HG02970 (cell line): ENCODE results near the gene EML3.
"Not testable (repeated sequence)": the region's sequence is repeated elsewhere in the genome, so short reads cannot be mapped to it uniquely, and the experiment has no call there.

Source experiments
- ATAC-seq: cut with Tn5 transposase; IDR thresholded peaks from one replicate; pipeline ENCODE4 v1.9.1; 2021; ENCODE audit warnings: mild to moderate bottlenecking, moderate library complexity, moderate number of reproducible peaks; ENCODE audit not compliant: unreplicated experiment, low FRiP score

EML3 gene

GRCh38 chr11:62601122-62601371, 11.5 kb downstream of the EML3 start:
- no peak for ATAC-seq

DNA sequence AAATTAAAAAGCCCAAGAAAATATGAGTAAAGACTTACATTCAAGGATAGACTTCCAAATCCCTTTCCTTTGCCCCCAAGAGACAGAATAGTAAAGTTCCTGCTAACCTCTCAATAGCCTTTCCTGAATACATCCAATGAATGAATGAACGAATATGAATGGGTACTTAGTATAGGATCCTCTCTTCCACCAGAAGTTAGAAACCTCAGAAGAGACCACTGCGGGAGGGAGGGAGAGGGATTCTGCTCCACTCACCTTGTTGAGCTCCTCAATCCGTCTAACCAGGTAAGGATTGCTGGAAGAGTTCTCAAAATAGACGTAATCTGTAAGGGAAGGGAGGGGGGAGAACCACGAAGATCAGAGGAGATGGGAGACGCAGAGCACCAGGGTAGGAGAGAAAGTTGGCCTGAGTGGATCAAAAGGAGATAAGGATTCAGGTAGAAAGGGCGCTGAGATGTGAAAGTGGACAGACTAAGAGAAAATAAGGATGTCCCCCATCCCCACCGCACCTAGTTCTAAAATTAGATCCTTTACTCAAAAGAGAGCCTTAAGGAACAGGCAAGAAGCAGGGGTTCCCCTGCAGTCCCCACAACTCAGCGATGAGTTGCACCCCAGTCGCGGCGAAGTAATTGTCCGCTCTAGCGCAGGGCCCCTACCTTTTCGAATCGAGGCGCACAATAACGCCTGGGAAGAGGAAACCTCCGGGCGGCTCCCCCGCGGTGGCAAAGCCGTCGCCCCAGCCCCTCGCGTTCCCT, 12.0 kb downstream of the EML3 start:
- ATAC-seq: no peak

DNA sequence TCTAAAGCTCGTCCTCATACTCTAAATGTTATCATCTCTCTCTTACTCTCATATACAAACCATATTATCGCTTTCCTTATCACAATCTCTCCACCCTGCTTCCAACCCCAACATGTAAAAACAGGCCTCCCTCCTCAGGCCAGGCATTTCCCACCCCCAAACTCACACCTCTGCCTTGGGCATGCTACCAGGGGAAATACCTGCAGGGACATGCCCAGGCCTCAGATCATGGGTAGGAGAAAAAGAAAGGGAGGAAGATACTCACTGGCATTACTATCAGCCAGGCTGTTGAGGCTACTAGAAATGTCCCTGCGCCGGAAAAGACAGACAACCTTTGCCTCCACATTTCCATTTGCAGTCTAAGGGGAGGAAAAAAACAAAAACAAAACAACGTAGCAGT, 12.7 kb downstream of the EML3 start:
- ATAC-seq: no peak

DNA sequence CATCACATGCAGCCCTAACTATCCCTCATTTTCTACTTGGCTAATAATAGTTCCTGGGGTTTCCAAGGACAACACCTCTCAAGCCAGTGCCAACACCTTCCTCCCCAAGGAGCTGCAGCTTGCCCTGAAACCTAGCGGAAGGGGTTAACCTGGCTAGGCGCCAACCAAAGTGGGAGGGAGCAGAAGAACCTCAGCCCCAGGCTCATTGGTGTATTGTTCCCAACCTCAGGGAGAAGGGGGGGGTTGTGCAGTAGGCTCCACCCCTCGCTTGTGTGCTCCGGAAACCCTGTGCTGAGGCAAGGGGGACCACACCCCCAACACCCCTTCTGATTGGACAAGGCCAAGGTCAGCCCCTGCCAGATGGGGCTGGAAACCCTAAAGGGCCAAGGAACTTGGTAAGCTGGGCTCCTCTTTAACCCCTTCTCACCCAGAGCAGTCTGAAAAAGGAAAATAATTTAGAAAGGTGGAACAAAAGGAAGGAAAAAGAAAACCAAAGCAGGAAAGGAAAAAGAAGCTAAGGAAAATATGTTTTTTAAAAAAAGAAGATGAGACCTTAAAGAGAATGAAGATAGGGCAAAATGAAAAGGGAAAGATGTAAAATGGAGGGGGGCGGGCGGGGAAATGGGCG, 13.4 kb downstream of the EML3 start:
- peak; percentile 33 for ATAC-seq

DNA sequence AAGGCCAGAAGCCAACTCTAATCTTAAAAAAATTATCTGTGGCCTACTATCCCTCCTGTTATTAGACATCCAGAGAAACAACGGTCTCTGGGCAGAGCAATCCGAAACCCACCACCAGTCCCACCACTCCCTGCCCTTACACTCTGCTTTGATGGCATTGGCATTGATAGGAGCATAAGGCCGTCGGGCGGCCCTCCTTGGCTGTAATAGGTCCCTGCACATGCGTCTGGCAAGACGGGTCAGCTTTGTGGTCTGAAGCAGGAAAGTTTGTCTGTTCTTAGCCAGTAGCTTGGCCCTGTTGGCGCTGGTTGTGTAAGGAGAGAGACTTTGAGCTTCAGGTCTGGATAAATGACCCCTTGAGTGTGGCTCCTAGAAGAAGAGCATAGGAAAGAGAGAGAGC, 17.5 kb downstream of the EML3 start:
- no peak for ATAC-seq

- no peak for ATAC-seq
Observed at GRCh38 chr11:62593434-62594044, 19.0 kb downstream of the EML3 start.

- no peak for ATAC-seq
Observed at GRCh38 chr11:62592989-62593421, 19.6 kb downstream of the EML3 start.

GRCh38 chr11:62592146-62592815, 20.3 kb downstream of the EML3 start:
- no peak for ATAC-seq

- peak; percentile 80 for ATAC-seq
Observed at GRCh38 chr11:62591448-62592145, 21.0 kb downstream of the EML3 start, which contains the start of gene TUT1. Gene TUT1, minus strand, starts transcription at chr11:62591523. Its CDS starts 38 bp downstream, at chr11:62591485.

DNA sequence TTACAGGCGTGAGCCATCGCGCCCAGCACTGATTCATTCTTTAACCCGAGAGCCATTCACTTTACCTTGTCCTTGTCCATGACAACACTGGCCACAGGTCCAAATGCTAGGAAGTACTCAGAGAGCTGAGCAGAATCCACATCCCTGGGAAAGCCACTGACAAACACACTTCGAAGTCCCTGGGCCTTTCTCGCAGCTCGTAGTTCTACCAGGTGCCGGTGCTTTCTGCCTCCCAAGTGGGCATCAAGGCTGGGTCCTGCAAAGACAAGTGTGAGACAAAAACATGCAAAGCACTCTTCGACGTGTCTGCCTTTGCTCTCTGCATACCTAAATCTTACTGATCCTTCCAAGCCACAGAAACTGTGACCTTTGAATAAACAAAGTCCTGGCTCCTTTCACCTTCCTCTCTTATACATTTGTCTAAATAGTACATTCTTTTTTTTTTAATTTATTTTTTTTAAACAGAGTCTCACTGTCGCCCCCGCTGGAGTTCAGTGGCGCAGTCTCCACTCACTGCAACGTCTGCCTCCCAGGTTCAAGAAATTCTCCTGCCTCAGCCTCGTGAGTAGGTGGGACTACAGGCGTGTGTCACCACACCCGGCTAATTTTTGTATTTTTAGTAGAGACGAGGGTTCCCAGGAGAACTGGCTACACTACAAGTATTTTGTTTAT, 23.5 kb downstream of the EML3 start:
- ATAC-seq: no peak

GRCh38 chr11:62585356-62585755, 27.2 kb downstream of the EML3 start:
- not testable (repeated sequence) for ATAC-seq

DNA sequence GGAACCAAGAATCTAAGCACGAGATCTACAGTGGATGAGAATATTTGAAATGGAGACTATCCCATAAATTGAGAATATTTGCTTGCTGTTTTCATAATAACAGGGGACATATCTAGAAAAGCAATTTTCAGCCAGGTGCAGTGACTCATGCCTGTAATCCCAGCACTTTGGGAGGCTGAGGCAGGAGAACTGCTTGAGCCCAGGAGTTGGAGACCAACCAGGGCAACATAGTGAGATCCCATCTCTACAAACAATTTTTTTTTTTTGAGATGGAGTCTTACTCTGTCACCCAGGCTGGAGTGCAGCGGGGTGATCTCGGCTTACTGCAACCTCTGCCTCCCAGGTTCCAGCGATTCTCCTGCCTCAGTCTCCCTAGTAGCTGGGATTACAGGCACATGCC, 30.8 kb downstream of the EML3 start:
- ATAC-seq: not testable (repeated sequence)

GRCh38 chr11:62580959-62581715, 31.4 kb downstream of the EML3 start:
- ATAC-seq: no peak

GRCh38 chr11:62579252-62579651, 33.3 kb downstream of the EML3 start:
- no peak for ATAC-seq

GRCh38 chr11:62578541-62578940, 34.0 kb downstream of the EML3 start:
- ATAC-seq: no peak

DNA sequence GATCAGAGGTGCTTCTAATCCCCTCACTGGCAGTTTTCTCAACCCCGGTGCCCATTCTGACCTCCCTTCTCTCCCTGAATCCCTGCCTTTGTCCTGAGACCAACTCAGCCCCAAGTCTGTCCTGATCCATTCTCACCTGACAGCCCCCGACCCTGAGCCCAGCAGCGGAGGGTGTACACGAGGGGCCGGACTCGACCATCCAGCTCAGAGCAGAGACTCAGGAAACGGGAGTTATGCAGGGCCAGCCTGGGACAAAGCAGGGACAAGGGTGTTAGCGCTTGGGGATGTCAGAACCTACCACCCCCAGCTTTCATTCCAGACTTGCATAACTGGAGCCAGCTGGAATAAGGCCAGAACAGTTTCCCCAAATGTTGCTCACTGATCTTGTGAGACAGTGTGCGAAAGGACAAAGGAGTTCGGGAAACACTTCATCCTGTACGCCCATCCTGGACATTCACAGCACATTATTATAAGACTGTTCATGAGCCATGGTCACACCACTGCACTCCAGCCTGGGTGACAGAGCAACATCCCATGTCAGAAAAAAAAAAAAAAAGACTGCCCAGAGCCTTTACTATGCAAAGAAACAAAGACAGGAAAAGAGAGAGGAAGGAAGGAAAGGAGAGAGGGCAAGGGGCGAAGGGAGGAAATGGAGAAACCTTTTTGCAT, 35.4 kb downstream of the EML3 start:
- no peak for ATAC-seq

GRCh38 chr11:62575837-62576236, 36.7 kb downstream of the EML3 start:
- no peak for ATAC-seq

- ATAC-seq: no peak
Observed at GRCh38 chr11:62575156-62575555, 37.4 kb downstream of the EML3 start.
